ENCODE measurements around the gene WARS2.
A peak's percentile ranks its signal among the peaks of the same experiment; 100 is the strongest.
"Not testable (repeated sequence)": the region's sequence is repeated elsewhere in the genome, so short reads cannot be mapped to it uniquely, and the experiment has no call there.

Gene WARS2

DNA sequence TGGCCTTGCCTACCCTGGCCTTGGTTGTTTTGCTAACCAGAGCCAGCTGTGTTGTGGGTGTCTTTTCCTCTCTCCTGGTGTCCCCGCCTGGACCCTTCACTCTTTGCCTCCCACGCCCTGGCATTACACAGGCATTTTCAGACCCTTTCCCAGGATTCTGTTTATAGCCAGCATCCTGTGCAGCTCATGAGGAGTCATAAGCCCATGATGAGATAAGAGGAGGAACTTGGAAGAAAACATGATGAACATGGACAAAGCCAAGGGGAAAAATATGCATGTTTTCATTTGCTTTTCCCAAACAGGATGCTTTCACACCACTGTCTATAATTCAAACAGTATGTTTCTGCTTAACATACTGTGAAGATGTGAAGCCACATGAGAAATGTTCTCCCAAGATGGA is 18.7 kb upstream of the WARS2 start:
- Mint-ChIP-seq H3K4me3 (no peak overlapping the region), H3K27ac (peak overlapping the region in 1 of 3 experiments; percentile 77), H3K36me3 (ENCODE audit: low read depth) (peaks cover 75% of the 10 kb centered on the region), H3K27me3 (ENCODE audit: low read depth) (no peaks in the 10 kb centered on the region), H3K9me3 (peaks cover 12% of the 10 kb centered on the region), H3K4me1 (peaks cover 20% of the 10 kb centered on the region)
- TF ChIP-seq, protein P1, sequence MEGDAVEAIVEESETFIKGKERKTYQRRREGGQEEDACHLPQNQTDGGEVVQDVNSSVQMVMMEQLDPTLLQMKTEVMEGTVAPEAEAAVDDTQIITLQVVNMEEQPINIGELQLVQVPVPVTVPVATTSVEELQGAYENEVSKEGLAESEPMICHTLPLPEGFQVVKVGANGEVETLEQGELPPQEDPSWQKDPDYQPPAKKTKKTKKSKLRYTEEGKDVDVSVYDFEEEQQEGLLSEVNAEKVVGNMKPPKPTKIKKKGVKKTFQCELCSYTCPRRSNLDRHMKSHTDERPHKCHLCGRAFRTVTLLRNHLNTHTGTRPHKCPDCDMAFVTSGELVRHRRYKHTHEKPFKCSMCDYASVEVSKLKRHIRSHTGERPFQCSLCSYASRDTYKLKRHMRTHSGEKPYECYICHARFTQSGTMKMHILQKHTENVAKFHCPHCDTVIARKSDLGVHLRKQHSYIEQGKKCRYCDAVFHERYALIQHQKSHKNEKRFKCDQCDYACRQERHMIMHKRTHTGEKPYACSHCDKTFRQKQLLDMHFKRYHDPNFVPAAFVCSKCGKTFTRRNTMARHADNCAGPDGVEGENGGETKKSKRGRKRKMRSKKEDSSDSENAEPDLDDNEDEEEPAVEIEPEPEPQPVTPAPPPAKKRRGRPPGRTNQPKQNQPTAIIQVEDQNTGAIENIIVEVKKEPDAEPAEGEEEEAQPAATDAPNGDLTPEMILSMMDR (IDR thresholded peaks at IDR 0.05; ENCODE audit: unreplicated experiment in 3 of 3), result no peak

DNA sequence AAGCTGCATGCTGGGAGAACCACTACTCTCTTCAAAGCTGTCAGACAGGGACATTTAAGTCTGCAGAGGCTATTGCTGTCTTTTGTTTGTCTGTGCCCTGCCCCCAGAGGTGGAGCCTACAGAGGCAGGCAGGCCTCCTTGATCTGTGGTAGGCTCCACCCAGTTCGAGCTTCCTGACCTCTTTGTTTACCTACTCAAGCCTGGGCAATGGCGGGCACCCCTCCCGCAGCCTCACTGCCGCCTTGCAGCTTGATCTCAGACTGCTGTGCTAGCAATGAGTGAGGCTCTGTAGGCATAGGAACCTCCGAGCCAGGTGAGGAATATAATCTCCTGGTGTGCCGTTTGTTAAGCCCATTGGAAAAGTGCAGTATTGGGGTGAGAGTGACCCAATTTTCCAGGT is 16.3 kb upstream of the WARS2 start:
- H3K27ac Mint-ChIP-seq; H3K4me3 Mint-ChIP-seq; H3K27me3 Mint-ChIP-seq (ENCODE audit: low read depth): not testable (repeated sequence)
- peaks cover 85% of the 10 kb centered on the region for H3K36me3 Mint-ChIP-seq (ENCODE audit: low read depth)
- peaks cover 20% of the 10 kb centered on the region for H3K4me1 Mint-ChIP-seq
- H3K9me3 Mint-ChIP-seq, result peaks cover 13% of the 10 kb centered on the region

DNA sequence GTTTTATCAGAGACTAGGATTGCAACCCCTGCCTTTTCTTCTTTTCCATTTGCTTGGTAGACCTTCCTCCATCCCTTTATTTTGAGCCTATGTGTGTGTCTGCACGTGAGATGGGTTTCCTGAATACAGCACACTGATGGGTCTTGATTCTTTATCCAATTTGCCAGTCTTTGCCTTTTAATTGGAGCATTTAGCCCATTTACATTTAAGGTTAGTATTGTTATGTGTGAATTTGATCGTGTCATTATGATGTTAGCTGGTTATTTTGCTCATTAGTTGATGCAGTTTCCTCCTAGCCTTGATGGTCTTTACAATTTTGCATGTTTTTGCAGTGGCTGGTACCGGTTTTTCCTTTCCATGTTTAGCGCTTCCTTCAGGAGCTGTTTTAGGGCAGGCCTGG is 14.6 kb upstream of the WARS2 start:
- Mint-ChIP-seq H3K36me3 (ENCODE audit: low read depth) (peaks cover 87% of the 10 kb centered on the region), H3K9me3 (peaks cover 18% of the 10 kb centered on the region)
- not testable (repeated sequence) for H3K4me1 Mint-ChIP-seq; H3K27ac Mint-ChIP-seq; H3K4me3 Mint-ChIP-seq; H3K27me3 Mint-ChIP-seq (ENCODE audit: low read depth)

DNA sequence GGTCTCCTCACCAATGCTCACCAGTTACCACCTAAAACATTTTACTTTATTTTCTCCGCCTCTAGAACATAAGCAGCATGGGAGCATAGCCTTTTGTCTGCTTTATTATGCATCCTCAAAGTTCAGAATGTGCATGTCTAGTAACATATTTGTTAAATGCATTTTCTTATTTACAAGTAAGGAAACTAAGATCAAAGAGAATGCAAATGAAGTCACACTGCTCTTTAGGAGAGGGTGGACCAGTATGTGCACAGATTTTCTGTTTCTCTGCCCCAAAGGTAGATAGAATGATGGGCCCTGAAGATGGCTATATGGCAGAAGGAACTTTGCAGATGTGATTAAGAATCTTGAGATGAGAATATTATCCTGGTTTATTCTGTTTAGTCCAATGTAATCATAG is 9.7 kb upstream of the WARS2 start:
- no peak overlapping the region for H3K4me3 Mint-ChIP-seq
- TF ChIP-seq, protein P1 (IDR thresholded peaks at IDR 0.05; ENCODE audit: unreplicated experiment in 3 of 3), result no peak
- peaks cover 21% of the 10 kb centered on the region for H3K4me1 Mint-ChIP-seq

DNA sequence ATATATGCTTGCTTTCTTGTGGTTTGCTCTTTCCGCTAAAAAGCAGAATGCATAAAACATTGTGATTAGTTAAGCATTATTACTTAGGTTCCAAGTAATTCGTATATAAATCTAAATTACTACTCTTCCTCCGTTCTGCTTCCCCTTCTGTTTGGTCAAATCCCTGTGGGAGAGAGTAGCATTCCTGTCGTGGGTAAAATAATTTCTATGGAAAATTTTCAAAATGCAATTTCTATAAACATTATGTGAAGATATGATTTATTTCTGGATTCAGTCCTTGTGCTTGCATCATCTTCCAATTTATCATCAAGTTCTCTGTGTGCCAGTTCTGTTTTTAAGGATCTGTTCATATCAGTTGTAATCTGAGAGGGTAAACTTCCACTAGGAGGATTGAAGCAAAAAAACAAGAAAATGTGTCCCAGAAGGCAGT is 7.2 kb upstream of the WARS2 start:
- H3K27ac Mint-ChIP-seq, result peak overlapping the region; percentile 38 to 47 (median 44)

More for the DNA sequence above, 9.7 kb upstream of the WARS2 start:
- no peaks in the 10 kb centered on the region for H3K27me3 Mint-ChIP-seq (ENCODE audit: low read depth)
- no peak overlapping the region for H3K27ac Mint-ChIP-seq
- H3K36me3 Mint-ChIP-seq (ENCODE audit: low read depth), result peaks cover 52% of the 10 kb centered on the region
- peaks cover 10% of the 10 kb centered on the region for H3K9me3 Mint-ChIP-seq

DNA sequence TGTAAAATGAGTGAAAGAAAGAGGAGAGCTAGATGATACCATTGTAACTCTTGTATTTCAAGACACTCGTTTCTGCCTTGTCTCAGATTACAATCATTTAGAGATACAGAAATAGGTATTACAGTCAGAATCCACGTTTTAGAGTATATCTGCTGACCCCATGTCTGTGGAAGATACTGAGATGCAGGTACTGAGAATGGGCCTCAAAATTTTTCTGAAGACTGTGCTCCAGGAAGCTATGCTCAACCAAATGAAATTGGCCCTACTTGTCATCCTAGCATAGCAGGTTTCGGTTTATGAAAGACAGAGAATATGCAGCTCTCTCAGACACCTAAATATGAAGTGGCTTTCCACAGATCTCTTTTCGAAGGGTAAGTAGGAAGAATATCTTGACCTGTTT is 6.0 kb upstream of the WARS2 start:
- Mint-ChIP-seq H3K4me3 (no peak overlapping the region), H3K9me3 (peaks cover 4% of the 10 kb centered on the region), H3K27me3 (ENCODE audit: low read depth) (no peaks in the 10 kb centered on the region), H3K36me3 (ENCODE audit: low read depth) (peaks cover 28% of the 10 kb centered on the region), H3K27ac (peak overlapping the region in 1 of 3 experiments; percentile 44), H3K4me1 (peaks cover 31% of the 10 kb centered on the region)
- TF ChIP-seq, protein P1 (IDR thresholded peaks at IDR 0.05; ENCODE audit: unreplicated experiment in 3 of 3), result no peak

More for the DNA sequence above, 7.2 kb upstream of the WARS2 start:
- Mint-ChIP-seq H3K9me3 (peaks cover 4% of the 10 kb centered on the region), H3K4me3 (no peak overlapping the region), H3K4me1 (peaks cover 23% of the 10 kb centered on the region), H3K27me3 (ENCODE audit: low read depth) (no peaks in the 10 kb centered on the region), H3K36me3 (ENCODE audit: low read depth) (peaks cover 35% of the 10 kb centered on the region)
- TF ChIP-seq, protein P1 (IDR thresholded peaks at IDR 0.05; ENCODE audit: unreplicated experiment in 3 of 3), result no peak

DNA sequence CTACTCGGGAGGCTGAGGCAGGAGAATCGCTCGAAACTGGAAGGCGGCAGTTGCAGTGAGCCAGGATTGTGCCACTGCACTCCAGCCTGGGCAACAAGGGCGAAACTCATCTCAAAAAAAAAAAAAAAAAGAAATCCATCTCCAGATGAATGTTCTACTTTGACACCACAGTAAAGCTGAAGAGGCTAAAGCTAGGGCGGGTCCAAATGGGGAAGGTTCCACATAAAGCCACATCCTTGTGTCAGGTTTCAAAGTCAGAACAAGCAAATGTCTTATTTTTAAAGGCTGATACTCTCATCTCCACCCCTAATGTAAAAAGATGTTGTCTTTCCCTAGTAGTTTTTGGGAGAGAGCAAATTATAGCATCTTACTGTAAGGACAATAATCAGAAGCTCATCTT is 4.4 kb upstream of the WARS2 start:
- H3K4me3 Mint-ChIP-seq, result no peak overlapping the region
- TF ChIP-seq, protein P1 (IDR thresholded peaks at IDR 0.05; ENCODE audit: unreplicated experiment in 3 of 3), result no peak
- H3K9me3 Mint-ChIP-seq, result no peaks in the 10 kb centered on the region

More for the DNA sequence above, 4.4 kb upstream of the WARS2 start:
- Mint-ChIP-seq H3K27ac (no peak overlapping the region), H3K27me3 (ENCODE audit: low read depth) (no peaks in the 10 kb centered on the region), H3K36me3 (ENCODE audit: low read depth) (peaks cover 14% of the 10 kb centered on the region), H3K4me1 (peaks cover 35% of the 10 kb centered on the region)

Measured in nephron (organoid).